GM21381 (cell line): Measurements from ENCODE around the gene ATXN7L1.

ENCODE experiments used
- ATAC-seq: cut with Tn5 transposase; IDR thresholded peaks from one replicate; pipeline ENCODE4 v1.9.1; 2021; ENCODE audit warnings: mild to moderate bottlenecking, moderate library complexity; ENCODE audit not compliant: unreplicated experiment

Gene ATXN7L1

GRCh38 chr7:105876091-105876963, at the start of gene ATXN7L1:
ATXN7L1 (minus strand) TSS chr7:105876599; CDS start chr7:105876558, 41 bp downstream.
- ATAC-seq: peak; percentile 96

GRCh38 chr7:105926131-105926530, 49.7 kb upstream of the ATXN7L1 start:
- no peak for ATAC-seq

GRCh38 chr7:105924945-105925344, 48.5 kb upstream of the ATXN7L1 start:
- ATAC-seq: peak; percentile 40

GRCh38 chr7:105920766-105921165, 44.4 kb upstream of the ATXN7L1 start:
- no peak for ATAC-seq

- no peak for ATAC-seq
These were observed 41.3 kb upstream of the ATXN7L1 start for GRCh38 chr7:105917659-105918058.

- no peak for ATAC-seq
These were observed 40.2 kb upstream of the ATXN7L1 start for GRCh38 chr7:105916603-105917002.

- ATAC-seq: no peak
These were observed 37.5 kb upstream of the ATXN7L1 start for GRCh38 chr7:105913947-105914346.

- ATAC-seq: no peak
These were observed 35.7 kb upstream of the ATXN7L1 start for GRCh38 chr7:105911961-105912575.

GRCh38 chr7:105910172-105910571, 33.8 kb upstream of the ATXN7L1 start:
- no peak for ATAC-seq

- ATAC-seq: no peak
These were observed 33.3 kb upstream of the ATXN7L1 start for GRCh38 chr7:105909742-105910141.

- no peak for ATAC-seq
These were observed 30.9 kb upstream of the ATXN7L1 start for GRCh38 chr7:105907129-105907846.

- ATAC-seq: no peak
These were observed 30.3 kb upstream of the ATXN7L1 start for GRCh38 chr7:105906695-105907094.

GRCh38 chr7:105905910-105906568, 29.6 kb upstream of the ATXN7L1 start:
- no peak for ATAC-seq

- ATAC-seq: no peak
These were observed 29.0 kb upstream of the ATXN7L1 start for GRCh38 chr7:105905209-105905909.

GRCh38 chr7:105904064-105904463, 27.7 kb upstream of the ATXN7L1 start:
- ATAC-seq: no peak

GRCh38 chr7:105902325-105902911, 26.0 kb upstream of the ATXN7L1 start:
- ATAC-seq: no peak

- ATAC-seq: no peak
These were observed 21.6 kb upstream of the ATXN7L1 start for GRCh38 chr7:105897999-105898398.

- no peak for ATAC-seq
These were observed 20.1 kb upstream of the ATXN7L1 start for GRCh38 chr7:105896407-105896911.

- no peak for ATAC-seq
These were observed 17.7 kb upstream of the ATXN7L1 start for GRCh38 chr7:105894131-105894530.

- ATAC-seq: no peak
These were observed 16.0 kb upstream of the ATXN7L1 start for GRCh38 chr7:105892387-105892786.
